ENCODE results near the gene BCL2L1.
"Not testable (repeated sequence)": the region's sequence is repeated elsewhere in the genome, so short reads cannot be mapped to it uniquely, and the experiment has no call there.

The BCL2L1 gene

GRCh38 chr20:31670371-31671228 is 52.1 kb downstream of the BCL2L1 start:
- Histone ChIP-seq H3K9me3 (no peaks in the 10 kb centered on the region), H3K27ac (no peak overlapping the region), H3K27me3 (no peaks in the 10 kb centered on the region), H3K4me3 (ENCODE audit: low read depth in 1 of 2, low read length in 1 of 2) (no peak overlapping the region), H3K4me1 (ENCODE audit: control insufficient read depth in 1 of 2, insufficient read depth in 1 of 2, low read depth in 1 of 2, low read length in 1 of 2) (peaks cover 38 to 42% of the 10 kb centered on the region in 2 experiments), H3K36me3 (peaks cover 11% of the 10 kb centered on the region)
- no peak for TF ChIP-seq CTCF (IDR thresholded peaks at IDR 0.05)

GRCh38 chr20:31669876-31670275 is 52.8 kb downstream of the BCL2L1 start:
- peaks cover 18% of the 10 kb centered on the region for H3K36me3 ChIP-seq
- H3K9me3 ChIP-seq: no peaks in the 10 kb centered on the region
- H3K27ac ChIP-seq: no peak overlapping the region
- TF ChIP-seq CTCF (IDR thresholded peaks at IDR 0.05): no peak
- H3K4me3 ChIP-seq (ENCODE audit: low read depth in 1 of 2, low read length in 1 of 2): no peak overlapping the region
- no peaks in the 10 kb centered on the region for H3K27me3 ChIP-seq
- H3K4me1 ChIP-seq (ENCODE audit: control insufficient read depth in 1 of 2, insufficient read depth in 1 of 2, low read depth in 1 of 2, low read length in 1 of 2): peaks cover 31 to 35% of the 10 kb centered on the region in 2 experiments

- Histone ChIP-seq H3K4me1 (ENCODE audit: control insufficient read depth in 1 of 2, insufficient read depth in 1 of 2, low read depth in 1 of 2, low read length in 1 of 2) (peaks cover 22 to 25% of the 10 kb centered on the region in 2 experiments), H3K36me3 (peaks cover 28% of the 10 kb centered on the region)
- H3K27me3 ChIP-seq; H3K27ac ChIP-seq; H3K4me3 ChIP-seq (ENCODE audit: low read depth in 1 of 2, low read length in 1 of 2); H3K9me3 ChIP-seq: not testable (repeated sequence)
Measured at GRCh38 chr20:31668944-31669343, 53.7 kb downstream of the BCL2L1 start.

GRCh38 chr20:31667315-31668285 is 55.1 kb downstream of the BCL2L1 start:
- H3K27me3 ChIP-seq: no peaks in the 10 kb centered on the region
- H3K36me3 ChIP-seq: peaks cover 31% of the 10 kb centered on the region
- no peak overlapping the region for H3K4me3 ChIP-seq (ENCODE audit: low read depth in 1 of 2, low read length in 1 of 2)
- no peak for TF ChIP-seq CTCF (IDR thresholded peaks at IDR 0.05)
- H3K27ac ChIP-seq: peak overlapping the region; percentile 61
- no peaks in the 10 kb centered on the region for H3K9me3 ChIP-seq
- H3K4me1 ChIP-seq (ENCODE audit: control insufficient read depth in 1 of 2, insufficient read depth in 1 of 2, low read depth in 1 of 2, low read length in 1 of 2): peaks cover 15 to 16% of the 10 kb centered on the region in 2 experiments

GRCh38 chr20:31666258-31667042 is 56.2 kb downstream of the BCL2L1 start:
- no peak overlapping the region for H3K4me3 ChIP-seq (ENCODE audit: low read depth in 1 of 2, low read length in 1 of 2)
- peak overlapping the region; percentile 61 for H3K27ac ChIP-seq
- no peaks in the 10 kb centered on the region for H3K27me3 ChIP-seq
- no peak for TF ChIP-seq CTCF (IDR thresholded peaks at IDR 0.05)
- peaks cover 31% of the 10 kb centered on the region for H3K36me3 ChIP-seq
- no peaks in the 10 kb centered on the region for H3K9me3 ChIP-seq
- H3K4me1 ChIP-seq (ENCODE audit: control insufficient read depth in 1 of 2, insufficient read depth in 1 of 2, low read depth in 1 of 2, low read length in 1 of 2): peaks cover 23 to 26% of the 10 kb centered on the region in 2 experiments

Data from neutrophil (primary cell).